Panc1 (cell line): ENCODE measurements around the gene MIPEP. TPM values are rescaled to one million over a fixed set of nuclear protein-coding genes. Genes with fewer than 3 reads are reported as not detected.

Source experiments
- ATAC-seq: fragments of 200-7000 bp; cut with Tn5 transposase; 2 replicates; pipeline ENCODE4 v1.9.1; 2020; ENCODE audit warnings: mild to moderate bottlenecking, moderate library complexity
- BruUV-seq: library from RNA; stranded (reverse); fragments of 400-500 nt; replicated peaks from 2 replicates; lab custom pipeline; 2021; lab: Mats Ljungman, UMichigan
- CTCF ChIA-PET: fragments of 300-600 bp; sonication (Branson Sonifier 250); formaldehyde crosslinking; loops from one replicate; lab custom pipeline; 2022; ENCODE audit warnings: antibody characterized with exemption; lab: Charles Lee
- POLR2A ChIA-PET: fragments of 300-600 bp; sonication (Branson Sonifier 250); formaldehyde crosslinking; loops from one replicate; lab custom pipeline; 2022; ENCODE audit warnings: antibody characterized with exemption; lab: Charles Lee
- DNase-seq: peaks from one replicate; pipeline ENCODE4 v3.0.0-alpha.2; 2010; ENCODE audit warnings: low read depth, low spot score
- H3K27ac ChIP-seq: 2 replicates; pipeline ENCODE4 v1.5.1; 2011; ENCODE audit warnings: mild to moderate bottlenecking, low read length, inconsistent platforms
- H3K27me3 ChIP-seq: fragments of 200-500 bp; sonication (Bioruptor generic); 2 replicates; pipeline ENCODE4 v1.6.0; 2014; ENCODE audit warnings: low read length, inconsistent platforms; ENCODE audit not compliant: control insufficient read depth, insufficient read depth
- H3K36me3 ChIP-seq: fragments of 200-500 bp; sonication (Bioruptor generic); 2 replicates; pipeline ENCODE4 v1.5.1; 2014; ENCODE audit warnings: inconsistent platforms, mild to moderate bottlenecking, low read length, moderate library complexity; ENCODE audit not compliant: control insufficient read depth, insufficient read depth
- H3K4me1 ChIP-seq: 2 replicates; pipeline ENCODE4 v1.5.1; 2011; ENCODE audit warnings: inconsistent platforms, mild to moderate bottlenecking, low read length, moderate library complexity; ENCODE audit not compliant: control insufficient read depth, insufficient read depth
- H3K4me3 ChIP-seq, 2 experiments: 2 replicates each; pipeline ENCODE4 v1.5.1; 2011 to 2012; ENCODE audit warnings: low read depth in 2 of 2, low read length in 2 of 2, mild to moderate bottlenecking in 2 of 2, inconsistent platforms in 1 of 2, moderate library complexity in 1 of 2
- H3K9me3 ChIP-seq: fragments of 200-500 bp; sonication (Bioruptor generic); 2 replicates; pipeline ENCODE4 v1.5.1; 2014; ENCODE audit warnings: low read depth, mild to moderate bottlenecking, inconsistent platforms, low read length, moderate library complexity; ENCODE audit not compliant: control insufficient read depth, insufficient read depth
- POLR2AphosphoS5 ChIP-seq: IDR thresholded peaks from 2 replicates; pipeline ENCODE4 v1.6.1; 2012; ENCODE audit warnings: mild to moderate bottlenecking, low read depth, low read length, moderate library complexity
- REST ChIP-seq, 2 experiments: IDR thresholded peaks; 2 replicates each; pipeline ENCODE4 v1.6.1; 2011 to 2012; ENCODE audit warnings: low read depth in 2 of 2, control low read depth in 1 of 2, low read length in 1 of 2, mild to moderate bottlenecking in 1 of 2, moderate library complexity in 1 of 2; ENCODE audit not compliant: insufficient read depth in 1 of 2
- SIN3A ChIP-seq: IDR thresholded peaks from 2 replicates; pipeline ENCODE4 v1.6.1; 2012; ENCODE audit warnings: low read depth, mild to moderate bottlenecking, low read length, moderate library complexity, borderline replicate concordance; ENCODE audit not compliant: insufficient read depth
- TCF7L2 ChIP-seq: IDR thresholded peaks from 2 replicates; pipeline ENCODE4 v1.6.1; 2011; ENCODE audit warnings: mild to moderate bottlenecking, low read depth, low read length, inconsistent platforms
- in situ Hi-C: cut with HindIII; loops from 2 replicates; pipeline ENCODE4 v1.10.0; 2016; ENCODE audit warnings: low sequenced_read_pairs, low pct_unique_long_range_greater_than_20kb
- intact Hi-C: fragments of 100-400 bp; cut with micrococcal nuclease; formaldehyde crosslinking; loops from one replicate; pipeline ENCODE4 v1.10.0; 2022; ENCODE audit not compliant: unreplicated experiment
- total RNA-seq: library from RNA; stranded (reverse); gene quantifications from one replicate; pipeline ENCODE4 v1.2.1, GENCODE V29; 2021; ENCODE audit not compliant: unreplicated experiment
- TF ChIP-seq, protein P1 (sequence below): fragments of 450-650 bp; IDR thresholded peaks from 2 replicates; pipeline ENCODE4 v1.5.1; 2017; ENCODE audit warnings: mild to moderate bottlenecking

Gene MIPEP
- total RNA-seq, 1 experiment from 2014 or later = 13.8 TPM

DNA sequence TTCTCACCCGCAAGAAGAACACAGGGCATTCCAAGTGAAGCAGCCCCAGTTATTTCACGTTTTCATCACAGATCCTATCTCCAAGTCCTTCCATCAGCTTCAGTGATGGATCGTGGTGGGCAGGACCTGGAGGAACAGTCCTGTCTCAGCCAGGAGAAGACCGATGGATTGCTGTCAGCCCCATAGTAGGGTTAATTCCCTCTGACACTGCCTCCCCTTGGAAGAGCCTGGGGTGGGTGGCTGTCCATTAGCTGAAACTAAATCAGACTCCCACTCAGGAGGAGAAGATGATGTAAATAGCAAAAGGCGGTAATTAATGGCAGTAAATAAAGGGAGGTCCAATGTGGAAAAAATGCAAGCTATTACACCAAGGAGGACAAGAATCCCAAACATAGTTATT, 188.0 kb downstream of the MIPEP start:
- Histone ChIP-seq H3K9me3 (no peaks in the 10 kb centered on the region), H3K27me3 (no peaks in the 10 kb centered on the region), H3K4me3 (no peak overlapping the region), H3K27ac (no peak overlapping the region), H3K36me3 (no peaks in the 10 kb centered on the region), H3K4me1 (no peaks in the 10 kb centered on the region)
- intact Hi-C loops = no loop called here
- in situ Hi-C loops = no loop called here
- CTCF ChIA-PET = no interaction called here
- POLR2A ChIA-PET = no interaction called here
- BruUV-seq = no TSS peak
- TF ChIP-seq REST (IDR thresholded peaks at IDR 0.05; ENCODE audit: insufficient read depth in 1 of 2, low read depth in 2 of 2, low read length in 1 of 2) (no peak), SIN3A (no peak), TCF7L2 (no peak), POLR2AphosphoS5 (no peak)
- TF ChIP-seq, protein P1, sequence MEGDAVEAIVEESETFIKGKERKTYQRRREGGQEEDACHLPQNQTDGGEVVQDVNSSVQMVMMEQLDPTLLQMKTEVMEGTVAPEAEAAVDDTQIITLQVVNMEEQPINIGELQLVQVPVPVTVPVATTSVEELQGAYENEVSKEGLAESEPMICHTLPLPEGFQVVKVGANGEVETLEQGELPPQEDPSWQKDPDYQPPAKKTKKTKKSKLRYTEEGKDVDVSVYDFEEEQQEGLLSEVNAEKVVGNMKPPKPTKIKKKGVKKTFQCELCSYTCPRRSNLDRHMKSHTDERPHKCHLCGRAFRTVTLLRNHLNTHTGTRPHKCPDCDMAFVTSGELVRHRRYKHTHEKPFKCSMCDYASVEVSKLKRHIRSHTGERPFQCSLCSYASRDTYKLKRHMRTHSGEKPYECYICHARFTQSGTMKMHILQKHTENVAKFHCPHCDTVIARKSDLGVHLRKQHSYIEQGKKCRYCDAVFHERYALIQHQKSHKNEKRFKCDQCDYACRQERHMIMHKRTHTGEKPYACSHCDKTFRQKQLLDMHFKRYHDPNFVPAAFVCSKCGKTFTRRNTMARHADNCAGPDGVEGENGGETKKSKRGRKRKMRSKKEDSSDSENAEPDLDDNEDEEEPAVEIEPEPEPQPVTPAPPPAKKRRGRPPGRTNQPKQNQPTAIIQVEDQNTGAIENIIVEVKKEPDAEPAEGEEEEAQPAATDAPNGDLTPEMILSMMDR = no peak
- no peak for DNase-seq
- ATAC-seq = no peak

GRCh38 chr13:23699271-23699670, 189.9 kb downstream of the MIPEP start:
- Histone ChIP-seq H3K9me3 (no peaks in the 10 kb centered on the region), H3K4me1 (no peaks in the 10 kb centered on the region), H3K4me3 (no peak overlapping the region), H3K36me3 (no peaks in the 10 kb centered on the region), H3K27me3 (no peaks in the 10 kb centered on the region), H3K27ac (no peak overlapping the region)
- DNase-seq (no peak), ATAC-seq (no peak)
- POLR2A ChIA-PET = no interaction called here
- intact Hi-C loops = no loop called here
- in situ Hi-C loops = no loop called here
- BruUV-seq = no TSS peak
- CTCF ChIA-PET = no interaction called here
- TF ChIP-seq, protein P1 = no peak
- TF ChIP-seq SIN3A = no peak
- no peak for TF ChIP-seq POLR2AphosphoS5
- no peak for TF ChIP-seq TCF7L2
- TF ChIP-seq REST (IDR thresholded peaks at IDR 0.05; ENCODE audit: insufficient read depth in 1 of 2, low read depth in 2 of 2, low read length in 1 of 2) = no peak
